SK-N-SH (cell line): Measurements from ENCODE around the gene RRP8. TPM values are rescaled to one million over a fixed set of nuclear protein-coding genes. Genes with fewer than 3 reads are reported as not detected.

Experiments
- CHD2 ChIP-seq: fragments of 150-350 bp; IDR thresholded peaks from 2 replicates; pipeline ENCODE4 v1.6.1; 2018; ENCODE audit warnings: low read length; ENCODE audit not compliant: partially characterized antibody
- ELF1 ChIP-seq: IDR thresholded peaks from 2 replicates; pipeline ENCODE4 v1.4.0; 2012
- EZH2phosphoT487 ChIP-seq: fragments of 200-600 bp; sonication (generic); IDR thresholded peaks from 2 replicates; pipeline ENCODE4 v1.6.1; 2017; ENCODE audit warnings: low read depth, mixed run types, mild to moderate bottlenecking, antibody characterized with exemption, moderate library complexity, borderline replicate concordance
- FOSL2 ChIP-seq: IDR thresholded peaks from 2 replicates; pipeline ENCODE4 v1.4.0; 2012; ENCODE audit warnings: low read depth, mild to moderate bottlenecking, moderate library complexity, borderline replicate concordance
- JUND ChIP-seq: IDR thresholded peaks from 2 replicates; pipeline ENCODE4 v1.4.0; 2012
- NFIC ChIP-seq: IDR thresholded peaks from 2 replicates; pipeline ENCODE4 v1.4.0; 2012; ENCODE audit warnings: borderline replicate concordance
- POLR2AphosphoS5 ChIP-seq: IDR thresholded peaks from 2 replicates; pipeline ENCODE4 v1.6.1; 2012; ENCODE audit warnings: low read depth, low read length
- RFX5 ChIP-seq: IDR thresholded peaks from 2 replicates; pipeline ENCODE4 v1.6.1; 2012; ENCODE audit warnings: mild to moderate bottlenecking, improper control_type of control experiment, low read length
- SIN3A ChIP-seq: IDR thresholded peaks from 2 replicates; pipeline ENCODE4 v1.6.1; 2012; ENCODE audit warnings: low read depth, mild to moderate bottlenecking, low read length, moderate library complexity, borderline replicate concordance
- TAF1 ChIP-seq: IDR thresholded peaks from 2 replicates; pipeline ENCODE4 v1.6.1; 2012; ENCODE audit warnings: low read depth, mild to moderate bottlenecking, low read length, moderate library complexity, borderline replicate concordance
- polyA plus RNA-seq, 3 experiments: library from polyadenylated mRNA; depleted of rRNA; stranded (reverse); fragments of >200 nt; gene quantifications; 2 replicates each; pipeline ENCODE4 v1.2.3, GENCODE V29; 2012
- TF ChIP-seq, protein P1 (sequence below): fragments of 150-350 bp; IDR thresholded peaks from 2 replicates; pipeline ENCODE4 v1.6.1; 2016; ENCODE audit warnings: mild to moderate bottlenecking, low read depth, low read length
- TF ChIP-seq, protein P2 (sequence below): IDR thresholded peaks from 2 replicates; pipeline ENCODE4 v1.6.1; 2012; ENCODE audit warnings: mild to moderate bottlenecking, low read depth, low read length, moderate library complexity
- TF ChIP-seq, protein P3 (sequence below): IDR thresholded peaks from 2 replicates; pipeline ENCODE4; 2012
- TF ChIP-seq, protein P4 (sequence below): IDR thresholded peaks from 2 replicates; pipeline ENCODE4 v1.4.0; 2012; ENCODE audit warnings: low read depth, borderline replicate concordance

RRP8 gene
- polyA plus RNA-seq, 1 of the 3 experiments (the other 2 are of a cell fraction) = 7.8 TPM

DNA sequence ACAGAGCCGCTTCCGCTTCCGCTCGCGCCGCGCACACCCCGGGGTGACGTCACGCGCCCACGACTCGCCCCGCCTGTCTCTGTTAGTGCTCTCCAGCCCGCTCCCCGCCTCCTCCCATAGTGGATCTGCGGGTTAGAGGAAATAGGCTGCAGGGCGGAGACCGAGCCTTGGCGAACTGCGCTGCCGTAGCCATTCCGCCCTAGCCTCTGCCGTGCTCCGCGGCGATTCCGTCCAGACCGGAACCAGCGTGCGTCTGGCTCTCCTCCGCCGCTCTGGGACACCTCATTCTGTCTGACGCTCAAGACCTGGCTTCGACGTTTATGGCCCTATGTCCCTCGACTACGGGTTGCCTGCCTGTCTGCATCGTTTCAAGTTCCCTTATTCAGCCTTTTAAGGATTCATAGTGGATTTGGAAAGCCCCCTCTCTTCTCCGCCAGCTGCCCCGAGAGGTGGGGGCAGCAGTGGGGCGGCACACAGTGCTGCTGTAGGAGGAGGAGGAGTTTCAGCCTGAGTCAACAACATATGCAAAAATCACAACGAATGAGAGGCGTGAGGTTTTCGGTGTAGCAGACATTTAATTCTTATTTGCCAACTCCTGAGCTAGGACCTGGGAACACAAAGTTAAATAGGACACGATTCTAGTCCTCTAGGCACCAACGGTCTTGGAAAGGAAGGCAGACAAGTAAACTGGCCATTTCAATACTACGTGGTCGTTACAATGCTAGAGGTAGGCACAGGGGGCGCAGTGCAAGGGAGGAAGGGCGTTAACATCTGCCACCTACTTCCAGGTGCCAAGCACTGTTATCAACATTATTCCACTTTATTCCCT, 9.0 kb upstream of the RRP8 start, which contains the start of gene TAF10 (continued):
- TF ChIP-seq, protein P1, sequence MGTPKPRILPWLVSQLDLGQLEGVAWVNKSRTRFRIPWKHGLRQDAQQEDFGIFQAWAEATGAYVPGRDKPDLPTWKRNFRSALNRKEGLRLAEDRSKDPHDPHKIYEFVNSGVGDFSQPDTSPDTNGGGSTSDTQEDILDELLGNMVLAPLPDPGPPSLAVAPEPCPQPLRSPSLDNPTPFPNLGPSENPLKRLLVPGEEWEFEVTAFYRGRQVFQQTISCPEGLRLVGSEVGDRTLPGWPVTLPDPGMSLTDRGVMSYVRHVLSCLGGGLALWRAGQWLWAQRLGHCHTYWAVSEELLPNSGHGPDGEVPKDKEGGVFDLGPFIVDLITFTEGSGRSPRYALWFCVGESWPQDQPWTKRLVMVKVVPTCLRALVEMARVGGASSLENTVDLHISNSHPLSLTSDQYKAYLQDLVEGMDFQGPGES = no peak
- peak; percentile 91 for TF ChIP-seq ELF1
- TF ChIP-seq RFX5 = peak; percentile 18; the same call in 1 of the 2 replicates
- TF ChIP-seq TAF1 = peak; percentile 77
- no peak for TF ChIP-seq JUND
- TF ChIP-seq, protein P2, sequence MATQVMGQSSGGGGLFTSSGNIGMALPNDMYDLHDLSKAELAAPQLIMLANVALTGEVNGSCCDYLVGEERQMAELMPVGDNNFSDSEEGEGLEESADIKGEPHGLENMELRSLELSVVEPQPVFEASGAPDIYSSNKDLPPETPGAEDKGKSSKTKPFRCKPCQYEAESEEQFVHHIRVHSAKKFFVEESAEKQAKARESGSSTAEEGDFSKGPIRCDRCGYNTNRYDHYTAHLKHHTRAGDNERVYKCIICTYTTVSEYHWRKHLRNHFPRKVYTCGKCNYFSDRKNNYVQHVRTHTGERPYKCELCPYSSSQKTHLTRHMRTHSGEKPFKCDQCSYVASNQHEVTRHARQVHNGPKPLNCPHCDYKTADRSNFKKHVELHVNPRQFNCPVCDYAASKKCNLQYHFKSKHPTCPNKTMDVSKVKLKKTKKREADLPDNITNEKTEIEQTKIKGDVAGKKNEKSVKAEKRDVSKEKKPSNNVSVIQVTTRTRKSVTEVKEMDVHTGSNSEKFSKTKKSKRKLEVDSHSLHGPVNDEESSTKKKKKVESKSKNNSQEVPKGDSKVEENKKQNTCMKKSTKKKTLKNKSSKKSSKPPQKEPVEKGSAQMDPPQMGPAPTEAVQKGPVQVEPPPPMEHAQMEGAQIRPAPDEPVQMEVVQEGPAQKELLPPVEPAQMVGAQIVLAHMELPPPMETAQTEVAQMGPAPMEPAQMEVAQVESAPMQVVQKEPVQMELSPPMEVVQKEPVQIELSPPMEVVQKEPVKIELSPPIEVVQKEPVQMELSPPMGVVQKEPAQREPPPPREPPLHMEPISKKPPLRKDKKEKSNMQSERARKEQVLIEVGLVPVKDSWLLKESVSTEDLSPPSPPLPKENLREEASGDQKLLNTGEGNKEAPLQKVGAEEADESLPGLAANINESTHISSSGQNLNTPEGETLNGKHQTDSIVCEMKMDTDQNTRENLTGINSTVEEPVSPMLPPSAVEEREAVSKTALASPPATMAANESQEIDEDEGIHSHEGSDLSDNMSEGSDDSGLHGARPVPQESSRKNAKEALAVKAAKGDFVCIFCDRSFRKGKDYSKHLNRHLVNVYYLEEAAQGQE = peak; percentile 45; the same call in 1 of the 2 replicates
- no peak; the same call in 1 of the 2 replicates for TF ChIP-seq NFIC
- 0 out of 2 replicates have a peak, but pooled peaks have one; percentile 62 for TF ChIP-seq SIN3A
- peak; percentile 94 for TF ChIP-seq POLR2AphosphoS5
- TF ChIP-seq EZH2phosphoT487 = no peak
- TF ChIP-seq CHD2 = peak; percentile 27
- TF ChIP-seq, protein P3, sequence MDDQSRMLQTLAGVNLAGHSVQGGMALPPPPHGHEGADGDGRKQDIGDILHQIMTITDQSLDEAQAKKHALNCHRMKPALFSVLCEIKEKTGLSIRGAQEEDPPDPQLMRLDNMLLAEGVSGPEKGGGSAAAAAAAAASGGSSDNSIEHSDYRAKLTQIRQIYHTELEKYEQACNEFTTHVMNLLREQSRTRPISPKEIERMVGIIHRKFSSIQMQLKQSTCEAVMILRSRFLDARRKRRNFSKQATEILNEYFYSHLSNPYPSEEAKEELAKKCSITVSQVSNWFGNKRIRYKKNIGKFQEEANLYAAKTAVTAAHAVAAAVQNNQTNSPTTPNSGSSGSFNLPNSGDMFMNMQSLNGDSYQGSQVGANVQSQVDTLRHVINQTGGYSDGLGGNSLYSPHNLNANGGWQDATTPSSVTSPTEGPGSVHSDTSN = no peak
- TF ChIP-seq, protein P4, sequence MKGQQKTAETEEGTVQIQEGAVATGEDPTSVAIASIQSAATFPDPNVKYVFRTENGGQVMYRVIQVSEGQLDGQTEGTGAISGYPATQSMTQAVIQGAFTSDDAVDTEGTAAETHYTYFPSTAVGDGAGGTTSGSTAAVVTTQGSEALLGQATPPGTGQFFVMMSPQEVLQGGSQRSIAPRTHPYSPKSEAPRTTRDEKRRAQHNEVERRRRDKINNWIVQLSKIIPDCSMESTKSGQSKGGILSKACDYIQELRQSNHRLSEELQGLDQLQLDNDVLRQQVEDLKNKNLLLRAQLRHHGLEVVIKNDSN = peak; percentile 33; the same call in 1 of the 2 replicates
- TF ChIP-seq FOSL2 = peak; percentile 33; the same call in 1 of the 2 replicates
